Hippocampal formation (tissue), 2 donors: ENCODE measurements around the gene EXOSC7.

Experiments
- DNase-seq, 2 donors: peaks; one replicate each; lab custom pipeline; 2025; lab: John Stamatoyannopoulos, UW

The EXOSC7 gene

GRCh38 chr3:45055411-45056143, 79.5 kb downstream of the EXOSC7 start:
- no peak for DNase-seq

- peak in 1 of 2 donors; percentile 30 for DNase-seq
Measured at GRCh38 chr3:45056608-45057301, 80.7 kb downstream of the EXOSC7 start.

- no peak for DNase-seq
Measured at GRCh38 chr3:45057557-45057956, 81.5 kb downstream of the EXOSC7 start.

- no peak for DNase-seq
Measured at GRCh38 chr3:45059132-45059531, 83.1 kb downstream of the EXOSC7 start.

- no peak for DNase-seq
Measured at GRCh38 chr3:45060165-45060892, 84.3 kb downstream of the EXOSC7 start.
